Measurements from ENCODE around the gene NAP1L4. TPM values are rescaled to one million over a fixed set of nuclear protein-coding genes. Genes with fewer than 3 reads are reported as not detected.

NAP1L4 gene
- total RNA-seq, 1 donor from 2014 or later: 148 TPM

GRCh38 chr11:2963761-2964160, 28.4 kb downstream of the NAP1L4 start:
- Mint-ChIP-seq H3K36me3 (ENCODE audit: unreplicated experiment) (peaks cover 84% of the 10 kb centered on the region), H3K27ac (ENCODE audit: unreplicated experiment) (no peak overlapping the region), H3K4me3 (ENCODE audit: unreplicated experiment) (no peak overlapping the region), H3K4me1 (ENCODE audit: unreplicated experiment) (peaks cover 6% of the 10 kb centered on the region), H3K9me3 (ENCODE audit: unreplicated experiment) (no peaks in the 10 kb centered on the region), H3K27me3 (ENCODE audit: unreplicated experiment) (no peaks in the 10 kb centered on the region)
- no peak for DNase-seq (ENCODE audit: extremely low spot score, unreplicated experiment)
- TF ChIP-seq, protein P1, sequence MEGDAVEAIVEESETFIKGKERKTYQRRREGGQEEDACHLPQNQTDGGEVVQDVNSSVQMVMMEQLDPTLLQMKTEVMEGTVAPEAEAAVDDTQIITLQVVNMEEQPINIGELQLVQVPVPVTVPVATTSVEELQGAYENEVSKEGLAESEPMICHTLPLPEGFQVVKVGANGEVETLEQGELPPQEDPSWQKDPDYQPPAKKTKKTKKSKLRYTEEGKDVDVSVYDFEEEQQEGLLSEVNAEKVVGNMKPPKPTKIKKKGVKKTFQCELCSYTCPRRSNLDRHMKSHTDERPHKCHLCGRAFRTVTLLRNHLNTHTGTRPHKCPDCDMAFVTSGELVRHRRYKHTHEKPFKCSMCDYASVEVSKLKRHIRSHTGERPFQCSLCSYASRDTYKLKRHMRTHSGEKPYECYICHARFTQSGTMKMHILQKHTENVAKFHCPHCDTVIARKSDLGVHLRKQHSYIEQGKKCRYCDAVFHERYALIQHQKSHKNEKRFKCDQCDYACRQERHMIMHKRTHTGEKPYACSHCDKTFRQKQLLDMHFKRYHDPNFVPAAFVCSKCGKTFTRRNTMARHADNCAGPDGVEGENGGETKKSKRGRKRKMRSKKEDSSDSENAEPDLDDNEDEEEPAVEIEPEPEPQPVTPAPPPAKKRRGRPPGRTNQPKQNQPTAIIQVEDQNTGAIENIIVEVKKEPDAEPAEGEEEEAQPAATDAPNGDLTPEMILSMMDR (IDR thresholded peaks at IDR 0.05): no peak

DNA sequence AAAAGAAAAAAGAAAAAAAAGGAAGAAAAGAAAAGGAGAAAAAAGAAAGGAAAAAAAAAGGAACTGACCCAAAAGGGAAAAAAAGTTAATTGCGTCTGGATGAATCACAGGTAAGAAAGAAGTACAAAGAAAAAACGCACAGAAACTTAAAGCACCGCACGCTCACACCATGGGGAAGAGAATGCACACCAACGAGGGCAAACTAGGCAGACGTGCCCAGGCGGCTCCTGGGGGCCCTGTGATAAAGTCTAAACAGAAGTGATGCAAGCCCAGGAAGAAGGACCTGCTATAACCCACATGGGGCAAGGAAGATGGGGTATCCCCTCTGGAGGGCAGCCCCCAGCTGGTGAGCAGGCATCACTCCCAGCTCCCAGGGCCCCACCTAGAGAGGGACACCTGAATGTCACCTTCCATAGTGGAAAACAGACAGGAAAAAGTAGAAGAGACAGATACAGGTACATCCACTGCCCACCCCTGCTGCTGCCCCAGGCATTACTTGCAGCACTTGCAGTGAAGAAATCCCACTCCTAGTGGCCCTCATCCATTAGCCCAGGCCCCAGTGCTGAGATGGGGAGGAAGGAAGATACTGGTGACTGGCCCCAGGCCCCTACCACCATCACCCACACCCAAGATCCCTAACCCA, 28.9 kb downstream of the NAP1L4 start:
- peaks cover 84% of the 10 kb centered on the region for H3K36me3 Mint-ChIP-seq (ENCODE audit: unreplicated experiment)
- H3K9me3 Mint-ChIP-seq (ENCODE audit: unreplicated experiment): no peaks in the 10 kb centered on the region
- H3K4me3 Mint-ChIP-seq (ENCODE audit: unreplicated experiment): no peak overlapping the region
- no peak for DNase-seq (ENCODE audit: extremely low spot score, unreplicated experiment)
- H3K27ac Mint-ChIP-seq (ENCODE audit: unreplicated experiment): no peak overlapping the region
- H3K27me3 Mint-ChIP-seq (ENCODE audit: unreplicated experiment): no peaks in the 10 kb centered on the region
- H3K4me1 Mint-ChIP-seq (ENCODE audit: unreplicated experiment): peaks cover 6% of the 10 kb centered on the region
- TF ChIP-seq, protein P1 (IDR thresholded peaks at IDR 0.05): no peak

DNA sequence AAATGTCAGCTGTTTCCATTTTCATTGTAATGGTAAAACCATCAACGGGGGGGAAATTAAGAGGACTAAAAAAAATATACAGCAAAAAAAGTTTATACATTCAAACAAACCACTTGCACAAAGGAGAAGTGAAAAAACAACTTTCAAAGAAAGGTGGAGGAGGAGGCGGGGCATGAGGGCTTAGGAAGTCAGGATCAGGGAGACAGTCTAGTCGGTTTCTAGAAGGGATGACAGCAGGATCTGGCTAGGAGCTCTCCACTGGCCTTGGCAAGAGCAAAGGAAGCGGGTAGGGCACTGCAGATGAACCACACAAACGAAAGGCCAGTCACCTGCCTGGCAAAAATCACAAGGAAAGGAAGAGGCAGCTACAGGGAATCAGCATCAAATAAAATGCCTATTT, 31.0 kb downstream of the NAP1L4 start:
- Mint-ChIP-seq H3K36me3 (ENCODE audit: unreplicated experiment) (peaks cover 77% of the 10 kb centered on the region), H3K27me3 (ENCODE audit: unreplicated experiment) (no peaks in the 10 kb centered on the region), H3K4me3 (ENCODE audit: unreplicated experiment) (no peak overlapping the region), H3K4me1 (ENCODE audit: unreplicated experiment) (peaks cover 13% of the 10 kb centered on the region), H3K27ac (ENCODE audit: unreplicated experiment) (peak overlapping the region; percentile 18), H3K9me3 (ENCODE audit: unreplicated experiment) (no peaks in the 10 kb centered on the region)
- DNase-seq (ENCODE audit: extremely low spot score, unreplicated experiment): no peak
- TF ChIP-seq, protein P1 (IDR thresholded peaks at IDR 0.05): no peak

GRCh38 chr11:2960139-2960538, 32.0 kb downstream of the NAP1L4 start:
- TF ChIP-seq, protein P1 (IDR thresholded peaks at IDR 0.05): no peak
- Mint-ChIP-seq H3K27ac (ENCODE audit: unreplicated experiment) (peak overlapping the region; percentile 27), H3K9me3 (ENCODE audit: unreplicated experiment) (no peaks in the 10 kb centered on the region), H3K4me1 (ENCODE audit: unreplicated experiment) (peaks cover 20% of the 10 kb centered on the region), H3K4me3 (ENCODE audit: unreplicated experiment) (no peak overlapping the region), H3K27me3 (ENCODE audit: unreplicated experiment) (no peaks in the 10 kb centered on the region), H3K36me3 (ENCODE audit: unreplicated experiment) (peaks cover 78% of the 10 kb centered on the region)
- DNase-seq (ENCODE audit: extremely low spot score, unreplicated experiment): no peak

DNA sequence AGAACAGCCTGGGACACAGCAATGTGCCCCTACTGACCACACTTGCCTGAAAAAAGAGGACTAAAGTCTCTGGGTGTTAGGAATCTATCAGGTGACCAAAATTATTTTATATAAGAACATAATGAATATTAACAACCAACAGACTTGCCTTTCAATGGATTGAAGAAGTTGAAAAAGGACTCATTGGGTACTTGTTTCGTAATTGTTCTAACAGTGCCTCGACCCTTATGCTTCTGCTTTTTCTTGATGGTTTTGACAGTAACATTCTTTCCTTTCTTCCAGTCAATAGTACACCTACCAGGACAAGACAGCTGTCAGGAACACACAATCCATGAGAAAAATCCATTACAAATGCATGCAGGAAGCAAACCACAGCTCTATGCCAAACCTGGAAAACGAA, 33.9 kb downstream of the NAP1L4 start:
- peaks cover 32% of the 10 kb centered on the region for H3K4me1 Mint-ChIP-seq (ENCODE audit: unreplicated experiment)
- TF ChIP-seq, protein P1 (IDR thresholded peaks at IDR 0.05): no peak
- H3K36me3 Mint-ChIP-seq (ENCODE audit: unreplicated experiment): peaks cover 69% of the 10 kb centered on the region
- no peak overlapping the region for H3K27ac Mint-ChIP-seq (ENCODE audit: unreplicated experiment)
- H3K27me3 Mint-ChIP-seq (ENCODE audit: unreplicated experiment): no peaks in the 10 kb centered on the region
- no peaks in the 10 kb centered on the region for H3K9me3 Mint-ChIP-seq (ENCODE audit: unreplicated experiment)
- H3K4me3 Mint-ChIP-seq (ENCODE audit: unreplicated experiment): no peak overlapping the region
- DNase-seq (ENCODE audit: extremely low spot score, unreplicated experiment): no peak
